A673 (cell line): ENCODE measurements around the gene GALNTL6.

Experiments used
- EZH2 ChIP-seq: fragments of 200-600 bp; sonication (generic); IDR thresholded peaks from 2 replicates; pipeline ENCODE4 v1.6.1; 2017; ENCODE audit warnings: borderline replicate concordance, low read depth, mild to moderate bottlenecking, mixed read lengths, antibody characterized with exemption, low read length; ENCODE audit not compliant: poor library complexity, severe bottlenecking
- TF ChIP-seq, protein P1 (sequence below): fragments of 300-800, 200-600 bp; sonication (generic); conservative IDR thresholded peaks from 2 replicates; pipeline ENCODE4 v1.5.1; 2017; ENCODE audit warnings: low read depth, mild to moderate bottlenecking, antibody characterized with exemption, low read length, moderate library complexity, mixed read lengths

DNA sequence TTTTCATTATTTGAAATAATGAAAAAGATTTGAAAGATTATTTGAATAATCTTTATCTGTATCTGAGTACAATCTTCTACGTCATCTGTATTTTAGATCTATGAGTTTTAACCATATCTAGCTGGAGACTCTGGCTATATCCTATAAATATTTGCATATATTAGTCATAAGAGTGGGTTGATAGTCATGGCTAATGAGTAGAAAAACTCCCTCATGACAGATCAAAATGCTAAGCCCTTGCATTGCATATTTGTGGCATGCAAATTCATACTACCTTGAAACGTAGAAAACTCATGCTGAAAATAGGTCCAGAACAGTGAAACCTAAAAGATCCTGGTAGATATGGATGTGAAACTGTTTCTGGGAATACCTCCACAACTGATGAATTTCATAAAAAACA, 291.3 kb downstream of the GALNTL6 start:
- TF ChIP-seq, protein P1, sequence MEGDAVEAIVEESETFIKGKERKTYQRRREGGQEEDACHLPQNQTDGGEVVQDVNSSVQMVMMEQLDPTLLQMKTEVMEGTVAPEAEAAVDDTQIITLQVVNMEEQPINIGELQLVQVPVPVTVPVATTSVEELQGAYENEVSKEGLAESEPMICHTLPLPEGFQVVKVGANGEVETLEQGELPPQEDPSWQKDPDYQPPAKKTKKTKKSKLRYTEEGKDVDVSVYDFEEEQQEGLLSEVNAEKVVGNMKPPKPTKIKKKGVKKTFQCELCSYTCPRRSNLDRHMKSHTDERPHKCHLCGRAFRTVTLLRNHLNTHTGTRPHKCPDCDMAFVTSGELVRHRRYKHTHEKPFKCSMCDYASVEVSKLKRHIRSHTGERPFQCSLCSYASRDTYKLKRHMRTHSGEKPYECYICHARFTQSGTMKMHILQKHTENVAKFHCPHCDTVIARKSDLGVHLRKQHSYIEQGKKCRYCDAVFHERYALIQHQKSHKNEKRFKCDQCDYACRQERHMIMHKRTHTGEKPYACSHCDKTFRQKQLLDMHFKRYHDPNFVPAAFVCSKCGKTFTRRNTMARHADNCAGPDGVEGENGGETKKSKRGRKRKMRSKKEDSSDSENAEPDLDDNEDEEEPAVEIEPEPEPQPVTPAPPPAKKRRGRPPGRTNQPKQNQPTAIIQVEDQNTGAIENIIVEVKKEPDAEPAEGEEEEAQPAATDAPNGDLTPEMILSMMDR, result no peak
- TF ChIP-seq EZH2, result no peak
